Gastrocnemius medialis (tissue), 4 donors: Measurements from ENCODE around the gene UPP1.

Source experiments
- CTCF ChIP-seq, 5 experiments: fragments of 450-650 bp in 3 of 5; fragments of 200-600 bp in 2 of 5; sonication (generic) in 2 of 5; IDR thresholded peaks in 4 of 5; conservative IDR thresholded peaks in 1 of 5; 1 replicate in 4 of 5; 2 replicates in 1 of 5; pipeline ENCODE4 v1.5.1; 2016 to 2019; ENCODE audit warnings: antibody characterized with exemption in 5 of 5, mild to moderate bottlenecking in 3 of 5, moderate library complexity in 3 of 5
- POLR2A ChIP-seq, 2 donors: fragments of 450-650 bp; IDR thresholded peaks; one replicate each; pipeline ENCODE4 v1.6.1; 2017; ENCODE audit warnings: antibody characterized with exemption in 2 of 2, mild to moderate bottlenecking in 2 of 2, moderate library complexity in 2 of 2

GRCh38 chr7:48078470-48078869, 10.6 kb upstream of the UPP1 start:
- TF ChIP-seq POLR2A (IDR thresholded peaks at IDR 0.05) (no peak), CTCF (IDR thresholded peaks at IDR 0.05 in 4 of 5, conservative IDR thresholded peaks at IDR 0.05 in 1 of 5) (no peak)
